Common myeloid progenitor, CD34-positive (primary cell): ENCODE measurements around the gene NEK7.

Experiments used
- CTCF ChIA-PET: fragments of 350-600 bp; sonication (Branson Sonifier 250); formaldehyde crosslinking; loops from one replicate; lab custom pipeline; 2021; ENCODE audit warnings: antibody characterized with exemption; lab: Charles Lee
- POLR2A ChIA-PET: fragments of 350-600 bp; sonication (Branson Sonifier 250); formaldehyde crosslinking; loops from one replicate; lab custom pipeline; 2021; ENCODE audit warnings: antibody characterized with exemption; lab: Charles Lee
- DNase-seq, 3 donors: peaks; one replicate each; pipeline versions ENCODE4 v3.0.0 to v3.0.0-alpha.2; 2013
- H3K27ac ChIP-seq, 2 experiments: 1 replicate in 1 of 2; 2 replicates in 1 of 2; pipeline ENCODE4 v1.7.0; 2013; ENCODE audit warnings: inconsistent platforms in 2 of 2, low read length in 2 of 2, mild to moderate bottlenecking in 2 of 2, low read depth in 1 of 2, moderate library complexity in 1 of 2; ENCODE audit not compliant: severe bottlenecking in 2 of 2, insufficient read depth in 1 of 2, poor library complexity in 1 of 2
- H3K27me3 ChIP-seq, 5 experiments: replicated peaks in 2 of 5; 1 replicate in 3 of 5; 2 replicates in 2 of 5; pipeline versions ENCODE4 v1.6.1 to v1.7.0; 2013; ENCODE audit warnings: low read length in 4 of 5, mild to moderate bottlenecking in 2 of 5, moderate library complexity in 2 of 5, inconsistent platforms in 1 of 5; ENCODE audit not compliant: insufficient read depth in 5 of 5, control insufficient read depth in 4 of 5
- H3K36me3 ChIP-seq, 4 experiments: 1 replicate in 2 of 4; 2 replicates in 2 of 4; pipeline versions ENCODE4 v1.6.1 to v1.7.0; 2013; ENCODE audit warnings: low read length in 3 of 4, control low read depth in 1 of 4, mild to moderate bottlenecking in 1 of 4; ENCODE audit not compliant: control insufficient read depth in 4 of 4, insufficient read depth in 4 of 4
- H3K4me1 ChIP-seq, 4 experiments: 1 replicate in 3 of 4; 2 replicates in 1 of 4; pipeline versions ENCODE4 v1.6.1 to v1.7.1; 2013; ENCODE audit warnings: low read length in 3 of 4, mild to moderate bottlenecking in 3 of 4, control low read depth in 1 of 4, inconsistent platforms in 1 of 4, moderate library complexity in 1 of 4; ENCODE audit not compliant: control insufficient read depth in 4 of 4, insufficient read depth in 4 of 4; ENCODE audit errors: control extremely low read depth in 1 of 4
- H3K4me3 ChIP-seq, 7 experiments: 1 replicate in 4 of 7; 2 replicates in 3 of 7; pipeline versions ENCODE4 v1.5.1 to v1.7.0; 2013; ENCODE audit warnings: mild to moderate bottlenecking in 7 of 7, low read length in 6 of 7, moderate library complexity in 6 of 7, inconsistent platforms in 2 of 7, low read depth in 2 of 7, control low read depth in 1 of 7; ENCODE audit not compliant: insufficient read depth in 4 of 7, control insufficient read depth in 1 of 7; ENCODE audit errors: extremely low read depth in 1 of 7
- H3K9me3 ChIP-seq, 5 experiments: 1 replicate in 4 of 5; 2 replicates in 1 of 5; pipeline versions ENCODE4 v1.6.1 to v1.7.1; 2013; ENCODE audit warnings: low read length in 4 of 5, mild to moderate bottlenecking in 2 of 5, inconsistent platforms in 1 of 5, low read depth in 1 of 5, moderate library complexity in 1 of 5; ENCODE audit not compliant: control insufficient read depth in 4 of 5, insufficient read depth in 2 of 5; ENCODE audit errors: control extremely low read depth in 1 of 5
- WGBS: methylation state at CpG from one replicate; pipeline ENCODE4 v1.1.5; 2013; ENCODE audit not compliant: insufficient coverage; 5-methylcytosine and 5-hydroxymethylcytosine counted together

Gene NEK7

GRCh38 chr1:198196630-198197029, 39.8 kb downstream of the NEK7 start:
- Histone ChIP-seq H3K9me3 (no peaks in the 10 kb centered on the region), H3K4me3 (no peak overlapping the region), H3K4me1 (peaks cover 4 to 35% (median 19%) of the 10 kb centered on the region in 4 experiments), H3K27ac (no peak overlapping the region), H3K36me3 (no peaks in the 10 kb centered on the region), H3K27me3 (no peaks in the 10 kb centered on the region)
- WGBS = 97% methylated on average over 3 of the region's 3 CpGs
- ChIA-PET POLR2A (no interaction called here), CTCF (interaction anchor here (0.8 to 3.0 kb wide), 6 partner anchors 8 to 66 kb away, joined by 3 to 7 read pairs (median 3); no protein-coding TSS in a partner anchor)
- no peak for DNase-seq

GRCh38 chr1:198197285-198197684, 40.5 kb downstream of the NEK7 start:
- no peak overlapping the region for H3K4me3 ChIP-seq
- peaks cover 0 to 29% (median 17%) of the 10 kb centered on the region in 4 experiments for H3K4me1 ChIP-seq
- H3K27ac ChIP-seq = no peak overlapping the region
- H3K9me3 ChIP-seq = no peaks in the 10 kb centered on the region
- no peak for DNase-seq
- no peaks in the 10 kb centered on the region for H3K27me3 ChIP-seq
- no CpG with 5 or more reads among the region's 1 CpG for WGBS
- ChIA-PET CTCF (interaction anchor here (0.9 to 3.0 kb wide), 4 partner anchors 9 to 65 kb away, joined by 3 to 7 read pairs (median 3); no protein-coding TSS in a partner anchor), POLR2A (no interaction called here)
- H3K36me3 ChIP-seq = peaks cover 0 to under 1% (median 0%) of the 10 kb centered on the region in 4 experiments

GRCh38 chr1:198199105-198199504, 42.3 kb downstream of the NEK7 start:
- no peaks in the 10 kb centered on the region for H3K9me3 ChIP-seq
- no peak overlapping the region for H3K4me3 ChIP-seq
- H3K27ac ChIP-seq = peak overlapping the region in 1 of 2 experiments; percentile 12
- H3K27me3 ChIP-seq = no peaks in the 10 kb centered on the region
- peaks cover 0 to 4% (median 2%) of the 10 kb centered on the region in 4 experiments for H3K36me3 ChIP-seq
- H3K4me1 ChIP-seq = peaks cover 0 to 21% (median 10%) of the 10 kb centered on the region in 4 experiments
- ChIA-PET POLR2A (no interaction called here), CTCF (interaction anchor here (0.8 to 3.0 kb wide), 4 partner anchors 10 to 45 kb away, joined by 3 to 7 read pairs (median 3); no protein-coding TSS in a partner anchor)
- no peak for DNase-seq

GRCh38 chr1:198201956-198202784, 45.4 kb downstream of the NEK7 start:
- CTCF ChIA-PET = interaction anchor here (1.1 kb wide), 1 partner anchor 30 kb away, joined by 3 read pairs; no protein-coding TSS in a partner anchor
- Histone ChIP-seq H3K27ac (no peak overlapping the region), H3K4me1 (peaks cover 0 to 26% (median 10%) of the 10 kb centered on the region in 4 experiments), H3K36me3 (peaks cover 0 to 4% (median 2%) of the 10 kb centered on the region in 4 experiments), H3K27me3 (no peaks in the 10 kb centered on the region), H3K4me3 (no peak overlapping the region), H3K9me3 (no peaks in the 10 kb centered on the region)
- DNase-seq = no peak
- POLR2A ChIA-PET = no interaction called here
- 95% methylated on average over 9 of the region's 10 CpGs for WGBS

GRCh38 chr1:198203434-198203833, 46.6 kb downstream of the NEK7 start:
- no peaks in the 10 kb centered on the region for H3K9me3 ChIP-seq
- H3K4me1 ChIP-seq = peaks cover 0 to 17% (median 6%) of the 10 kb centered on the region in 4 experiments
- WGBS = no CpG with 5 or more reads among the region's 1 CpG
- POLR2A ChIA-PET = no interaction called here
- H3K4me3 ChIP-seq = no peak overlapping the region
- no peaks in the 10 kb centered on the region for H3K27me3 ChIP-seq
- CTCF ChIA-PET = no interaction called here
- peaks cover 0 to 6% (median 2%) of the 10 kb centered on the region in 4 experiments for H3K36me3 ChIP-seq
- H3K27ac ChIP-seq = peak overlapping the region in 1 of 2 experiments; percentile 12
- DNase-seq = no peak

GRCh38 chr1:198205016-198205684, 48.4 kb downstream of the NEK7 start:
- H3K9me3 ChIP-seq = peaks cover 0 to 3% (median 0%) of the 10 kb centered on the region in 5 experiments
- CTCF ChIA-PET = interaction anchor here (1.4 kb wide), 1 partner anchor 9 kb away, joined by 3 read pairs; no protein-coding TSS in a partner anchor
- WGBS = 97% methylated on average over 3 of the region's 5 CpGs
- peaks cover 0 to 8% (median 0%) of the 10 kb centered on the region in 4 experiments for H3K4me1 ChIP-seq
- DNase-seq = no peak
- H3K4me3 ChIP-seq = no peak overlapping the region
- peaks cover 0 to 8% (median 4%) of the 10 kb centered on the region in 4 experiments for H3K36me3 ChIP-seq
- H3K27me3 ChIP-seq = no peaks in the 10 kb centered on the region
- POLR2A ChIA-PET = no interaction called here
- peak overlapping the region in 1 of 2 experiments; percentile 39 for H3K27ac ChIP-seq
